Ovary (tissue), 9 donors: ENCODE results near the gene SERINC5. TPM values are rescaled to one million over a fixed set of nuclear protein-coding genes. Genes with fewer than 3 reads are reported as not detected.
"Not testable (repeated sequence)": the region's sequence is repeated elsewhere in the genome, so short reads cannot be mapped to it uniquely, and the experiment has no call there.

Experiments
- DNase-seq, 5 donors: peaks; one replicate each; pipeline ENCODE4 v3.0.0-alpha.2; 2019 to 2020
- H3K27ac ChIP-seq, 2 donors: fragments of 200-600 bp; one replicate each; pipeline versions ENCODE4 v1.5.1 to v1.8.0; 2019 to 2022
- H3K27me3 ChIP-seq: fragments of 200-600 bp; one replicate; pipeline ENCODE4 v1.8.0; 2022
- H3K36me3 ChIP-seq: fragments of 200-600 bp; sonication (generic); one replicate; pipeline ENCODE4 v1.5.1; 2019
- H3K4me1 ChIP-seq: one replicate; pipeline ENCODE4 v1.8.1; 2013; ENCODE audit warnings: mild to moderate bottlenecking, moderate library complexity; ENCODE audit not compliant: insufficient read depth
- H3K4me3 ChIP-seq: fragments of 200-600 bp; sonication (generic); one replicate; pipeline ENCODE4 v1.5.1; 2017
- H3K9me3 ChIP-seq, 2 donors: fragments of 200-600 bp in 1 of 2; sonication (generic) in 1 of 2; one replicate each; pipeline versions ENCODE4 v1.5.1 to v1.8.1; 2013 to 2019; ENCODE audit warnings: mild to moderate bottlenecking in 1 of 2, moderate library complexity in 1 of 2
- EP300 ChIP-seq: sonication (generic); formaldehyde crosslinking; IDR thresholded peaks from one replicate; pipeline ENCODE4 v1.6.1; 2017; ENCODE audit warnings: antibody characterized with exemption
- POLR2A ChIP-seq: fragments of 450-650 bp; IDR thresholded peaks from one replicate; pipeline ENCODE4 v1.6.1; 2017; ENCODE audit warnings: antibody characterized with exemption, mild to moderate bottlenecking, moderate library complexity
- WGBS, 3 donors: extraction: QIAGEN DNeasy Blood & Tissue Kit in 1 of 3; methylation state at CpG; one replicate each; pipeline versions ENCODE4 v1.1.5 to v1.1.7; 2013 to 2017; 5-methylcytosine and 5-hydroxymethylcytosine counted together
- intact Hi-C, 4 donors: fragments of 100-400 bp; cut with DNase I; formaldehyde crosslinking; loops; one replicate each; pipeline versions ENCODE4 v1.11.0 to v1.15.1; 2022 to 2023
- polyA plus RNA-seq, 2 donors: library from polyadenylated mRNA; stranded (reverse); fragments of 200-250 nt in 1 of 2; fragments of 350-450 nt in 1 of 2; fragmentation: Illumina TruSeq in 1 of 2; extraction: RNeasy Lipid Tissue Mini Kit (QIAGEN cat#74804) in 1 of 2; gene quantifications; one replicate each; pipeline ENCODE4 v1.2.3, GENCODE V29; 2013 to 2014
- total RNA-seq, 7 donors: library from RNA; depleted of rRNA in 2 of 7; stranded (reverse); fragments of >200 nt in 2 of 7; fragmentation: NEBNext Ultra II Directional in 3 of 7; extraction: Animal tissue kit (Norgen Biotek cat#: 25700) in 3 of 7; gene quantifications; one replicate each; pipeline versions ENCODE4 v1.1.0 to v1.2.4, GENCODE V29; 2016 to 2023
- TF ChIP-seq, protein P1 (sequence below), 3 donors: fragments of 450-650 bp in 2 of 3; fragments of 200-600 bp in 1 of 3; IDR thresholded peaks; one replicate each; pipeline versions ENCODE4 v1.5.1 to v1.8.0; 2016 to 2022; ENCODE audit warnings: antibody characterized with exemption in 3 of 3, mild to moderate bottlenecking in 1 of 3
- donor health status: DM: no; HTN: no; CAD: no; lungs with moderate emphysema.
- donor health status: DM: no; HTN: no; CAD: no.
- donor health status: Bipolar disorder and iron deficiency.
- donor health status: DM: yes; HTN: yes; CAD: no.
- donor health status: DM: no; HTN: no; CAD: no.
- donor health status: DM: yes; HTN: yes; CAD: no.

The SERINC5 gene
- total and polyA plus RNA-seq, 9 donors = 12.7 to 88.7 (median 44.5) TPM

DNA sequence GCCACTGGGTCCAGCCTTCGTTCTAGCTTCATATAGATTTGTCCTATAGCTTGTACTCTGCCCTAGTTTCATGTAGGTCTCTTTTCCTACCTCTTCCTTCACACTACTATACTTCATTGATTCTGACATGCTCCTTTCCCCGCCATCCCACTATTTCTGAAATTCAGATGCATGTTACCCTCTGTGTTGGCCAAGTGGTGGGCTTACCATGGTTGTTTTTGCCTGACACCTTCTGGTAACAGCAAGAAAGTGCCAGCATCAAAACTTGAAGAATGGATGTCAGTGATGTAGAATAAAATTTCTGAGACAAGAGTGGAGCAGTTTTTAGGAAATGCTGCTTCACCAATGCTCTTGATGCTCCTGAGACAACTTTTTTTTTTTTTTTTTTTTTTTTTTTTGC is 19.5 kb upstream of the SERINC5 start:
- Histone ChIP-seq H3K4me3 (no peak overlapping the region), H3K4me1 (no peaks in the 10 kb centered on the region), H3K27me3 (no peaks in the 10 kb centered on the region), H3K27ac (no peak overlapping the region), H3K9me3 (no peaks in the 10 kb centered on the region), H3K36me3 (no peaks in the 10 kb centered on the region)
- TF ChIP-seq, protein P1, sequence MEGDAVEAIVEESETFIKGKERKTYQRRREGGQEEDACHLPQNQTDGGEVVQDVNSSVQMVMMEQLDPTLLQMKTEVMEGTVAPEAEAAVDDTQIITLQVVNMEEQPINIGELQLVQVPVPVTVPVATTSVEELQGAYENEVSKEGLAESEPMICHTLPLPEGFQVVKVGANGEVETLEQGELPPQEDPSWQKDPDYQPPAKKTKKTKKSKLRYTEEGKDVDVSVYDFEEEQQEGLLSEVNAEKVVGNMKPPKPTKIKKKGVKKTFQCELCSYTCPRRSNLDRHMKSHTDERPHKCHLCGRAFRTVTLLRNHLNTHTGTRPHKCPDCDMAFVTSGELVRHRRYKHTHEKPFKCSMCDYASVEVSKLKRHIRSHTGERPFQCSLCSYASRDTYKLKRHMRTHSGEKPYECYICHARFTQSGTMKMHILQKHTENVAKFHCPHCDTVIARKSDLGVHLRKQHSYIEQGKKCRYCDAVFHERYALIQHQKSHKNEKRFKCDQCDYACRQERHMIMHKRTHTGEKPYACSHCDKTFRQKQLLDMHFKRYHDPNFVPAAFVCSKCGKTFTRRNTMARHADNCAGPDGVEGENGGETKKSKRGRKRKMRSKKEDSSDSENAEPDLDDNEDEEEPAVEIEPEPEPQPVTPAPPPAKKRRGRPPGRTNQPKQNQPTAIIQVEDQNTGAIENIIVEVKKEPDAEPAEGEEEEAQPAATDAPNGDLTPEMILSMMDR (IDR thresholded peaks at IDR 0.05) = peak; percentile 17 to 39 (median 31)
- no peak for TF ChIP-seq EP300
- no peak for TF ChIP-seq POLR2A
- whole genome bisulfite sequencing, 3 donors = 76 to 78% (median 77%) methylated on average over 2 of the region's 2 CpGs
- intact Hi-C loops = loop anchor here in 2 of 4 donors (10.0 kb wide), 1 partner anchor 181 kb away; no protein-coding TSS in a partner anchor
- no peak for DNase-seq

DNA sequence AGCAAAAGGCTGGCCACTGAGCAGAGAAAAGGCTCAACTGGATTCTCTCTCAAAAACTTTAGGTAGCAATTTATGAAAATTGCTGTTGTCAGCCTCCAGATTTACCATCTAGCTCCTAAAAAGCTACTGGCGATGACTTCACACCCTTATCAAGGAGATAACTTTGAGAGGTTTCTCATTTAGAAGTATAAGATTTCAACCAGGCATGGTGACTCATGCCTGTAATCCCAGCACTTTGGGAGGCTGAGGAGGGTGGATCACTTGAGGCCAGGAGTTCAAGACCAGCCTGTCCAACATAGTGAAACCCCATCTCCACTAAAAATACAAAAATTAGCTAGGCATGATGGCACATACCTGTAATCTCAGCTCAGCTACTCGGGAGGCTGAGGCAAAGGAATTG is 14.7 kb upstream of the SERINC5 start:
- WGBS, 3 donors = 76 to 88% (median 85%) methylated on average over 2 of the region's 2 CpGs
- DNase-seq, H3K4me1 ChIP-seq, H3K4me3 ChIP-seq, H3K27me3 ChIP-seq, H3K27ac ChIP-seq, H3K36me3 ChIP-seq, H3K9me3 ChIP-seq: not testable (repeated sequence)
- intact Hi-C loops = loop anchor here in 2 of 4 donors (10.0 kb wide), 1 partner anchor 176 kb away; no protein-coding TSS in a partner anchor

DNA sequence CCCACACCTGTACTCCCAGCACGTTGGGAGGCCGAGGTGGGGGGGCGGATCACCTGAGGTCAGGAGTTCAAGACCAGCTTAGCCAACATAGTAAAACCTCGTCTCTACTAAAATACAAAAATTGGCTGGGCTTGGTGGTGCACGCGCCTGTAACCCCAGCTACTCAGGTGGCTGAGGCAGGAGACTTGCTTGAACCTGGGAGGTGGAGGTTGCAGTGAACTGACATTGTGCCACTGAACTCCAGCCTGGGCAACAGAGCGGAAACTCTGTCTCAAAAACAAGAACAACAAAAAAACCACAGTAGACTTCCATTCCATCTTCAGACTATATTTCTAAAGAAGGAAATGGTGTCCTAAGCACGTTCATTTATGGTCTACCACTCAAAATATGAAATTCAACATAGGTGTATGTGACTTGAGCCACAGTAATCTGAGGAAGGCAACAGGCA is 14.2 kb upstream of the SERINC5 start:
- H3K4me3 ChIP-seq = no peak overlapping the region
- H3K36me3 ChIP-seq = no peaks in the 10 kb centered on the region
- no peak for DNase-seq
- H3K27ac ChIP-seq = no peak overlapping the region
- H3K27me3 ChIP-seq = no peaks in the 10 kb centered on the region
- WGBS, 3 donors = 86 to 93% (median 86%) methylated on average over 8 of the region's 8 CpGs
- no peaks in the 10 kb centered on the region for H3K9me3 ChIP-seq
- intact Hi-C loops = loop anchor here in 3 of 4 donors (10.0 kb wide), 2 partner anchors 165 to 175 kb away; no protein-coding TSS in a partner anchor
- no peak for TF ChIP-seq EP300
- TF ChIP-seq POLR2A = no peak
- TF ChIP-seq, protein P1 (IDR thresholded peaks at IDR 0.05) = no peak
- H3K4me1 ChIP-seq = no peaks in the 10 kb centered on the region

DNA sequence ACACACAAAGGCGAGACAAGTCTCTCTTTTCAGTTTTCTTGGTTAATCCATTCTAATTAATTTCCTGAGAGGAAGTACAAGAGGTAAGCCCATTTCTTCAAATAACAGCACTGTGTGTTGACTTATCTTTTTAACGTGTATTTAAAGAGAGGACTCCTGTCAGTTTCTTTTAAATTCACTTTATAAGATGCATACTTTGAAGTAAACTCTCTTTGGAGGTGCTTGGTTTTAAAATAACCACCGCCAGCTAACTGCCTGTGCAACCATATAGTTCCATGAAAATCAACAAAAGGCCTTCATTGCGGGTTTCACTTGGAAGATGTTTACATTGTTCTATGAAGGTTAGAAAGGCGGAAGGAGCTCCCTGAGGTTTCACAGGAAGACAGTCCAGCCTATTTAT is 13.1 kb upstream of the SERINC5 start:
- intact Hi-C loops = loop anchor here in 1 of 4 donors (10.0 kb wide), 1 partner anchor 164 kb away; no protein-coding TSS in a partner anchor
- Histone ChIP-seq H3K36me3 (no peaks in the 10 kb centered on the region), H3K4me3 (no peak overlapping the region), H3K27me3 (no peaks in the 10 kb centered on the region), H3K27ac (no peak overlapping the region), H3K9me3 (no peaks in the 10 kb centered on the region), H3K4me1 (no peaks in the 10 kb centered on the region)
- WGBS, 3 donors = 42 to 53% (median 46%) methylated on average over 5 of the region's 5 CpGs
- no peak for DNase-seq
- TF ChIP-seq, protein P1 (IDR thresholded peaks at IDR 0.05) = no peak
- TF ChIP-seq EP300 (no peak), POLR2A (no peak)

DNA sequence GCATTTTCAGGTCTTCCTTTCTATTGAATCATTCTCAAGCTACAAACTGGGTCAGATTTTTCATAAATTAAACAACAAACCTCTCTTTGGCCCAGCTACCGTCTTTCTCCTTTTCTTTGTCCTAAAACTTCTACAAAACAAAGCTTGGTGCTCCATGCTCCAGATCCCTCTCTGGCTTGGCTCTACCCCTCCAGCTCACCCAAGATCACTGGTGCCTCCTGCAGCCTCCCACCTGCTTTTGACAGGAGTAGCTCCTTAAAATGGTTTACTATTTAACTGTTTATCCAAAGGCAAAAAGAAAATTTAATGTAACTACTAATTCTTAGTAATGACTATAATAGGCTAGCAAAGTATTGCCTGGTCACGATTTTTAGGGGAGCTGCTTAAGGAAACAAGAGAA is 10.7 kb upstream of the SERINC5 start:
- H3K4me1 ChIP-seq = no peaks in the 10 kb centered on the region
- H3K9me3 ChIP-seq = no peaks in the 10 kb centered on the region
- H3K27me3 ChIP-seq = no peaks in the 10 kb centered on the region
- WGBS, 3 donors = 35 to 46% (median 41%) methylated on average over 2 of the region's 2 CpGs
- no peaks in the 10 kb centered on the region for H3K36me3 ChIP-seq
- intact Hi-C loops = loop anchor here in 1 of 4 donors (10.0 kb wide), 1 partner anchor 162 kb away; no protein-coding TSS in a partner anchor
- no peak overlapping the region for H3K27ac ChIP-seq
- TF ChIP-seq EP300 = no peak
- no peak for TF ChIP-seq POLR2A
- no peak for DNase-seq
- H3K4me3 ChIP-seq = no peak overlapping the region
